Left kidney (tissue), 2 donors: ENCODE data around the gene ADARB1. TPM values are rescaled to one million over a fixed set of nuclear protein-coding genes. Genes with fewer than 3 reads are reported as not detected.

Experiments used
- DNase-seq: peaks from one replicate; pipeline ENCODE4 v3.0.0-alpha.2; 2013
- polyA plus RNA-seq: library from polyadenylated mRNA; unstranded; fragments of 120-200 nt; gene quantifications from one replicate; pipeline ENCODE4 v1.2.1, GENCODE V29; 2013; ENCODE audit not compliant: insufficient read length

ADARB1 gene
- polyA plus RNA-seq, 1 donor, result 18.3 TPM

DNA sequence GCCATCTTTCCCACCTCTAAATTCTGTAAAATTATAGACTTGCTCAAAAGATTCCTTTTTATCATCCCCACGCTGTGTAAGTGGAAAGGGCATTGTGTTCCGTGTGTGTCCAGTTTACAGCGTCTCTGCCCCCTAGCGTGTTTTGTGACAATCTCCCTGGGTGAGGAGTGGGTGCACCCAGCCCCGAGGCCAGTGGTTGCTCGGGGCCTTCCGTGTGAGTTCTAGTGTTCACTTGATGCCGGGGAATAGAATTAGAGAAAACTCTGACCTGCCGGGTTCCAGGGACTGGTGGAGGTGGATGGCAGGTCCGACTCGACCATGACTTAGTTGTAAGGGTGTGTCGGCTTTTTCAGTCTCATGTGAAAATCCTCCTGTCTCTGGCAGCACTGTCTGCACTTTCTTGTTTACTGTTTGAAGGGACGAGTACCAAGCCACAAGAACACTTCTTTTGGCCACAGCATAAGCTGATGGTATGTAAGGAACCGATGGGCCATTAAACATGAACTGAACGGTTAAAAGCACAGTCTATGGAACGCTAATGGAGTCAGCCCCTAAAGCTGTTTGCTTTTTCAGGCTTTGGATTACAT, 151.5 kb downstream of the ADARB1 start:
- DNase-seq, result no peak

DNA sequence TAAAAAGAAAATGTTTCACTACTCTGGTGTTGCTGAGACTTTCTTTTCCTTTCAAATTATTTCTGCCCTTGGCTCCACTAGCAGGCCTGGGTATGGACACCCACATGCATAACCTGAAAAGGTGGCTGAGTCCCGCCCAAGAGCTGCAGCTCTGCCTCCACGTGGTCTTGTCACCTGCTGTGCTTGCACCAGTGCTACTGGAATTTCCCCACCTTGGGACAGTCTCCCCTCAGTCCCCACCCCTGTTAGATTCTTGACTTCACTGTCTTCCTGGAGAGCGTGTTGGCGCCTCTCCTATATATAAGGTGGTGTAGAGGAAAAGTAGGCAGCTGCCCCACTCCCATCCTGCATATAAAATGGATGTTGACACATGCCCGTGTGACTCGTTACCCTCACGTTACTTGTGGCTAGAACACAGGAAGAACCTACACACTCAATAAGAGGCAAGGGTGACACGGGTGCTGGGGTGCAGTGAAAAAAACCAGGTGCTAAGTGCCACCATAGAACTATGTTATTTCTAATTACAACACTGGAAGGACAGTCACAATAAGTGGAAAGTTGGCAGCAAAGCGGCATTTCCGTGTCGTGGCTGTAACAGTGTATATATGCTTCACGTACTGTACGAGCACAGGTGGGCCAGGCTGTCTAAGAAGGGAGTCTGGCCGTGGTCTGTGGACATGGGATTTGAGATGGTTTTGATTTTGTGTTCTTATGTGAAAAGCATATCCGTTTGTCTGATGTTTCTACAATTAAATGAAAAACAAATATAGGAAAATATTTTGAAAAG, 152.4 kb downstream of the ADARB1 start:
- DNase-seq, result no peak

DNA sequence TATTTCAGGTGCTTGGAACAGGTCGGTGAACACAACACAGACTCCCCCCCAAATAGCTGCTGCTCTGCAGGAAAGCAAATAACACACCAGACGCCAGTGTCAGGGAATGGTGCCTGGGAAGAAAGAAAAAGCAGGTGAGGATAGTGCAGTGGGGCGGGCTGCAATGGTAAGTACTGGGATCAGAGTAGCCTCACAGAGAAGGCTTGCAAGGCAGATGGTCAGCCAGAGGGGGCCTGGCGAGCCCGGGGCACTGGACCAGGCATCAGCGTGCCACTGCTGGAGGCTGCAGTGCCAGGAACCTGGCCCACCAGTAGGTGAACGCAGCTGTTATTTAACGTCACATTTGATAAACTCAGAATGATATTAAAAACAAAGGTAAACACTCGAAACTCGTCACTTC, 153.4 kb downstream of the ADARB1 start:
- no peak for DNase-seq

DNA sequence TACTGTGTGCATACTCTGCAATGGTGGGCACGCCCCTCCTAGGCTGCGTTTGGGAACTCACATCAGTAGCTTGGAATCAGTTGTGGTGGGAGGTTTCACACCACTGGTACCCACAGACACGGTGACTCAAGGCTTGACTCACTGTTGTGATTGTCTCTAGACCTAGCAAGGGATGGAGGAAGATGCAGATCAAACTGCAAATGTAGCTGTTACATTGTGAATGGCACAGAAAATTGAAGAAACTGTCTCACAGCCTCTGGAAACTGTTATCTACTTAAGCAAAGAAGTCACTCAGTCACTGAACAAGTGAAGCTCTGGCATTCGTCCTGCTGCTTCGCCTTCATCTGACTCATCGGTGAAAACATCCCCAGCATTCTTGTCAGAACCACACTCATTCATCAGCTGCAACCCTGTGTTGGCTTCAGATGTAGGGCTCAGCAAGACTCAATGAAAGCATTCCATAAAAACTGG, 153.8 kb downstream of the ADARB1 start:
- DNase-seq, result no peak

DNA sequence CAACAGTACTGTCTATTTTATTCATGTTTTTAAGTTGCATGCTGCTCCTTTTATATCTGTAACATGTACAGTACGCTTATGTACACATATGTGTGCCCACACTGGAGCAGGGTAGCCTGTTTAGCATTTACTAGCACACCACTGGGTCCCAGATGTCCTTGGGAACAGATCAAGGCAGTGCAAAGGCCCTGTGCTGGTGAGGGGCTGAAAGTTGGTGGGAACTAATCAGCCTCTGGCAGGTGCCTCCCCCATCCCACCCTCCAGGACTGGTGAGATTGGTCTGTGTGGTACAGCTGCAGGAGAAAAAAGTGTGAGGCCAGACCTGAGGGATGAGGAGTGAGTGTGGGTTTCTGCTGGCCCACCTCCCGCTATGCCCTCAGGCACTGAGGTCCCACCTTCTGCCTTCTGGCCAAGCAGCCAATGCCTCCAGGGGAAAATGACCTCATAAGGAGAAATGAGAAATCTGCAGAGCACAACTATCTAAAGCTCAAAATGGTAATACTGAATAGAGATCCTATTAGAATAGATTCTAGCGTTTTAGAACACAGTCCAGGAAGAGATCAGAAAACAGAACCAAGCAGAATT, 154.4 kb downstream of the ADARB1 start:
- no peak for DNase-seq

DNA sequence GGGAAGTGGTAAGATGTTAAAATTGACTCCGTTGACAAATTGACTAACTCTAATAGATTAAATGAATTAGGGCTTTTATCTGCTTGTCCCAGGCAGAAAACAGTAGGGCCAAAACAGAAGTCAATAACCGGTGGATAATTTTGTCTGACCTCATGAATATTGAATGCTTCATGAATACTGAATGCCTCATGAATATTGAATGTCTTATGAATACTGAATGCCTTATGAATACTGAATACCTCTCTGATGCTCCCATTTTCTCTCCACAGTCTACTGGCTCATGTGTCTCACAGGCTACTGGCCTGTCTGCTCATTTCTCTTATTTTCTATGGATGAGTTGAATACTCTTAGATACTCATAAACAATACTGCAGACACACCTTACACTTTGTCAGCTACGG, 157.3 kb downstream of the ADARB1 start:
- no peak for DNase-seq

DNA sequence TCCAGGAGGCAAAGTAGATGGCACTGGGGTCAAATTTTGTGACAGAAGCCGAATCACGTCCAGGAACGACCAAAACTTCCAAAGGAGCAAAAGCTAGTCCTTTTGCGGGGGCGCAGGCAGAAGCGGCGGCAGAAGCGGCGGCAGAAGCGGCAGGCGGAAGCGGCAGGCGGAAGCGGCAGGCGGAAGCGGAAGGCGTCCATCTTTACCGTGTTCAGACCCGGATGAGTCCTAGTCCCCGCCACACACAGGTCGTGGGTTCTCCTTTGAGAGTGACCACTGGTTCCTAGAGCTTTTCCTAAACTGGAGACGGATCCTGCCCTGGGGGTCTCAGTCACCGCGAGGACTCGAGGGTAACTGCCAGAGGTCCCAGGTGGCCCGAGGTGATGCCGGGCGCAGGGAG, 159.7 kb downstream of the ADARB1 start:
- no peak for DNase-seq

DNA sequence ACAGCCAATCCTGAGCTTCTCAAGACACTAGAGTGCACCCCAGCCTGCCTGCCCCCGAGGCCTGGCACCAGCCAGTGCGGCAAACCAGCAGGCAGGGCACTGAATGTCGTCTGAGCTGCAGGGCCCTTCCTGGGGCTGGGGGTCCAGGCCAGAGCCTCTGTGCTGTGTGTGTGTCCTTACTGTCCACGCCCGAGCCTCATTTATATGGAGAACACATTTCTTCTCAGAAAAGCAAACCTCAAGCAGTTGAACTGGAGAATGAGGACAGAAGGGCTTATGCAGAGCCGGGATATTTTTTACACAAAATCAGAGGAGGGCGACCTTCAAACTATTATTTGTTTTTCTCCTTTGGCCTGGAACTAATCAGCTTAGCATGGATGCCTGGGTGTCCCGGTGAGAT, 160.6 kb downstream of the ADARB1 start:
- DNase-seq, result no peak

DNA sequence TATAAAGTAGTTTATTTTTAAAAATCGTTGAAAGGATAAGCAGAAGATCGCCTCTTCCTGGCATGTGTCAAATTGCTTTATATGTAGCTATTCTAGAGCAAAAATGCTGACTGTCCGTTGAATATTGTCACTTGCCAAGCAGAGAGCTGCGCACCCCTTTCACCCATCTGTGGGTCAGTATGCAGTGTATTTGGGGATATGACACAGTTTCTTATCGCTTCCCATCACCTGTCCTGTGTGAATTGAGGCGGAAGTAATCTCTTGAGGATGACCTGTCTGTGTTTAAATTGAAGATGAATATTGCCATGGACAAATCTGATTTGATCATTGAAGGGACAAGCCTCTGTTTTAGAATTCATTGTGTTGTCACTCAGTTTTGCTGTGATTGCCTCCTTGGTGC, 161.1 kb downstream of the ADARB1 start:
- no peak for DNase-seq

DNA sequence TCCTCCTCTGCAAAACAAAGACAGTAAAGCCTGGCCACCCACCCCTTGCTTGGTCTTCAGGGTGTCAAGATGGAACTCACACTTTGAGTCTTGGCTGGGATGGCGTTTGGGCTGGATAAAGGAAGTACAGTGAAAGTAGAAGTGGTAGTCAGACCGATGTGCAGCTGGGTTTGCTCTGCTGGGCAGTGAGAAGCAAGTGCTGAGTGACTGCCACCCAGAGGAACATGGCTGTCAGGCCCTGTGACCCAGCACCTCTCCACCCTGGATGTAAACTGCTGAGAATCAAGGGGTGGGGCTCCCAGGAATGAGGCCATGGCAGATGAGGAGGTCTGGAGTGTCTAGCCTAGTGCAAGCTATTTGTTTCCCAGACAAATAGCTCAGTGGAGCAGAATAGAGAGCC, 162.1 kb downstream of the ADARB1 start:
- DNase-seq, result no peak

DNA sequence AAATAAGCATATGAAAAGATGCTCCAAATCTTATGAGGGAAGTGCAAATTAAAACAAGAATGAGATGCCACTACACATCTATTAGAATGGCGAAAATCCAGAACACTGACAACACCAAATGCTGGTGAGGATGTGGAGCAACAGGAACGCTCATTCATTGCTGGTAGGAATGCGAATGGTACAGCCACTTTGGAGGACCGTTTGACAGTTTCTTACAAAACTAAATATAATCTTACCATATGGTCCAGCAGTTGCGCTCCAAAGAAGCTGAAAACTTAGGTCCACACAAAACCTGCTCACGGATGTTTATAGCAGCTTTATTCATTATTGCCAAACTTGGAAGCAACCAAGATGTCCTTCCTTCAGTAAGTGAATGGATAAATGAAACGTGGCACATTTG, 163.0 kb downstream of the ADARB1 start:
- no peak for DNase-seq

DNA sequence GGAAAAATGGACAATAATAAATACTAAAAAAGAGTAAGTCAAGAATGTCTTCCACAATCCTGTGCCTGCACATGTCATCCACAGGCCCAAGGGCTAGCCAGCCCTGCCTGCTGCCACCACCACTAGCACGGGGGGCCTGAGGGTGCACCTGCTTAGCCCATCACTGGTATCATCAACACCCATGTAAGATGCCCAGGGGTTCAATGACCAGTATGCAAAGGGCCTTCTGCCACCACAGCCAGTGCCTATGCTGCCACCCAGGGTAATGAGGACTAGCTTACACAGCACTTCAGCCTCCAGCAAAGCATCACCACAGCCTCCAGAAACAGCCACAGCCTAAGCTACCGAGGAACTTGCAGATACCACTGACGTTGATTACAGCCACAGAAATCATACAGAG, 167.0 kb downstream of the ADARB1 start:
- DNase-seq, result no peak

DNA sequence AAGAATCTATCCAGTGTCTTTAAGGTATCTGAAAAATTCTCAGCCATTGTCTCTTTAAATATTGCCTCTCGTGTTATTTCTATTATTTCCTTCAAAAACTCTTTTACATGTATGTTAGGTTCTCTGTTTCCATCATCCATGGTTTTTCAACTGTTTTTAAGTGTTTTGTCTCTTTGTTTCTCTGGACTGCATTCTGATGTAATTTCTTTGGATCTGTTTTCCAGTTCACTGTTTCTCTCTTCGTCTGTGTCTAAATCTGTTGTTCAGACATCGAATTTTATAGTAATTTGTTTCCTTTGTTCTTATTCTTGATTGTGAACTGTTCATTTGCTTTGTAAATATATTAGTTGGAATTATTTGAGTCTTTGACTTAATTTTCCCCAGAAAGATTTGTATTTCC, 169.2 kb downstream of the ADARB1 start:
- DNase-seq, result no peak

DNA sequence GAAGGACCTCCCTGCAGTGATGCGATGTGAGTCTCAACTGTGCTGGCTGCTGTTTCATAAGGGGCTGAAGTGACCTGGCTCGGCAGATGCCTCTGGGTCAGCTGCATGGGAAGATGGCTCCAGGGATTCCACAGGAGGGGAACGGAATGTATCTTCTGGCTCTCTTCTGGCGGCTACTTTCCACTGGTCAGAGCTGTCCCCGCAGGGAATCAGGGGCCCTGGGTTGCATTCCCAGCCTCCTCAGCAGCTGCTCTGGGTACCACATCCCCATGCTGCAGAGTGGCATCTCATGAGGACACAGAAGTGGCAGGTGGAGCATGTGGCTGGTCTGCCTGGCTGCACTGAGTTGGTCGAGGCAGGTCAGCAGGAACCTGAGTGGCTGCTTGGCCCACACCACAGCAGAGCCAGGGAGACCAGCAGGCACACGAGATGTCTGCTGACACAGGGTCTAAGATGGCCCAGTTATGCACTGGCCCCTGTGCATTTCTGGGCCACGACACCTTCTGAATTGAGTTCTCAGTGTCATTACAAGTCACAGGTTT, 170.5 kb downstream of the ADARB1 start:
- DNase-seq, result no peak

DNA sequence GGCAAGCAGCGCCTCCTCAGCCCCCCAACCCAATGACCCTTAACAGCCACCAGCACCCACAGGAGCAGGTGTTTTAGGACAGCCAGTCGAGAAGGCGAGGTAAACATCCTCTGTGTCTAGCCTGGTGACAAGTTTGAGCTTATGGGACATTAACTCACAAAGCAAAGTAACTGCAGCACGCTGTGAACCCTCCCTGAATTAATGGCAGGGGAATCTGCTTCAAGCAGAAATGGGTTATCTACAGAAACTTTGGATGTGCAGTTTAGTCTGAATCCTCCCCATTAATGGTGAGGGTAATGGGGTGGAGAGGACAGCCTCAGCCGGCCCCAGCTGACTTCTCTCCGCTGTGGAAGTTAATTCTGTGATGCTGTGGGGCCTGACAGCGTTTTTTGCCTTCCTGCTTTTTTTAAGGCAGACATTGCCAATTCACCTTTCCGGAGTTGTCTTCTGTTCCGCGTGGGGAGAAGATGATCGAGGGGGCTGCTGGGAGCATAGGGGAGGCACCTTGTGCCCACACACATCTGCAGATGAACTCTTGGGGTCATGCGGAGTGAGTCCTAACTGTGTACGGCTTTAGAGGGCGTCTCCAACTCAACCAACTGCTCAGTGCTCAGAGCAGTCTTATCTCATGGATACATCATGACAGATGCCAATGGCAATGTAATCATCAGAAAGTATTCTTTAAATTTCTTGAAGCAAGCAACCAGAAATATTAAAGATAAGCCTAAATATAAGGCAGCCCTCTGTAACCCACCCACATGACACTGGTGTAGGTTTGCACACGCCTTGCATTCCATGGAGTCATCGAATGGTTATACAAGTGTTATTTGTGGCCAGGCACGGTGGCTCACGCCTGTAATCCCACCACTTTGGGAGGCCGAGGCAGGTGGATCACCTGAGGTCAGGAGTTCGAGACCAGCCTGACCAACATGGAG, 172.3 kb downstream of the ADARB1 start:
- DNase-seq, result no peak

DNA sequence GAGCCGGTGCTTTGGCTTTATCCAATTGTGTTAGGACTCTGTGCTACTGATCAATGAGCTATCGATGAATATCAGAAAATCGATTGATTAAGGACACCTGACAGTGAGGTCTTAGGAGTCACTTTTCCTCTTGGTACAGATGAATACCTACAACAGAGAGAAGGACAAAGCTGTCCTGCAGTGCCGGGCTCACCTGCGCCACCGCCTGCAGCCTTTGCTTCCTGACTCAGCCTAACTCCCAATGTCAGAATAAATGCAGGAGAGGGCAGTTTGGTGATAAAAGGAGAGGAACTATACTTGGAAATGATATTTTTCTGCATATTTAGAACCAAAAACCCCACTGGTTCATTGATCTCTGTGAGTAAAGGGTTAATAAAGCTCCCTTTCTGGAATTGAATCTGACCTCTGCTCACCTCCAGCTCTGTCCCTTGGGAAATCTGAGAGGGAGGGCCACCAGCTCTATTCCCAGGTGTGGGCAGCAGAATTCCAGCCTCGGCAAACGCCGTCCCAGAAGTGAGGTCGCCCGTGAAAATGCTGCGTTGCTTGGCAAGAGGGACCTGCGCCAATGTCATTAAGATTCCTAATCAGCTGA, 174.0 kb downstream of the ADARB1 start:
- DNase-seq, result no peak

DNA sequence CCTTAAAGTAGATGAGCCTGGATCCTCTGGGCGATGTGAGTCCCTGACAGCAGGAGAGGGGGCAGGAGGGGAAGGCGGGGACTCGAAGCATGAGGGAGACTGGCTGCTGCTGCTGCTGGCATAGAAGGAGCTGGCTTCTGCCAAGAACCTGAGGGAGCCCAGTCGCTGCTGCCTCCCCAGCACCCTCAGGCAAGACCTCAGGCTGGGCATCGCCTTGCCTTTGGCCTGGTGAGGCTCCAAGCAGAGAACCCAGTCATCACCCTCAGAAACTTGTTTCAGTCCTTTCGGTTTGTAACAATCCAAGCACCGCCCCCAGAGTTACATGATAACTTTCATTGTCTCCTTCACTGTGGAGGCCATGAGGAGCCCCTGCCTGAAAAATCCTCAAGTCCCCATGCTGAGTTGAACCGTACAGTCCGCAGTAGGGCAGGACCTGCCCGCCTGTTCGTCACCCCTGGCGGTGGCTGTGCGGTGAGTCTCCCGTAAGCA, 174.6 kb downstream of the ADARB1 start:
- DNase-seq, result peak; percentile 22

DNA sequence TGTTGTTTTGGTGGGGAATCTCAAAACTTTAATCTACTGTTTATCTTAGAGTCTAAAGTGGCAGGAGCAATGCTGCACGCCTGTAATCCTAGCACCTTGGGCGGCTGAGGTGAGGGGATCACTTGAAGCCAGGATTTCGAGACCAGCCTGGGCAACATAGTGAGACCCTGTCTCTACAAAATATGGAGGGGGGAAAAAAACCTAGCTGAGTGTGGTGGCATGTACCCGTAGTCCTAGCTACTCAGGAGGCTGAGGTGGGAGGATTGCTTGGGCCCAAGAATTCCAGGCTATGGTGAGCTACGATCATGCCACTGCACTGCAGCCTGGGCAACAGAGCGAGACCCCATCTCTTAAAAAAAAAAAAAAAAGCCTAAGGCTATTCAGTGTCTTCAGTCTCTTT, 175.2 kb downstream of the ADARB1 start:
- no peak for DNase-seq

DNA sequence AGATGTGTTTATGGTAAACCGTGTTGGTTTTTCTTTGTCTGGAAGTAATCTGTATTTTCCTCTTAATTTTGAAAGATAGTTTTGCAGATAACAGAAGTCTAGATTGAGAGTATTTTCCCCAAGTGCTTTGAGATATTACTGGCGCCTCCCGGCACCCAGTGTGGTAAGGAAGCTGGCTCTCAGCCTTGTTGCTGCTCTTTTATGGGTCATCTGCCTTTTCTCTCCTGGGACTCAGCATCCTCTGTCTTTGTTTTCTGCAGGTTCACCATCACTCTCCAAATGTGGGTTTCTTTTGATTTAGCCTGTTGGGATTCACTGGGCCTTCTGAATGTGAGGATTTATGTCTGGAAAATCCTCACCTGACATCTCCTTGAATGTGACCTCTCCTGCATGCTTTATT, 175.9 kb downstream of the ADARB1 start:
- no peak for DNase-seq

DNA sequence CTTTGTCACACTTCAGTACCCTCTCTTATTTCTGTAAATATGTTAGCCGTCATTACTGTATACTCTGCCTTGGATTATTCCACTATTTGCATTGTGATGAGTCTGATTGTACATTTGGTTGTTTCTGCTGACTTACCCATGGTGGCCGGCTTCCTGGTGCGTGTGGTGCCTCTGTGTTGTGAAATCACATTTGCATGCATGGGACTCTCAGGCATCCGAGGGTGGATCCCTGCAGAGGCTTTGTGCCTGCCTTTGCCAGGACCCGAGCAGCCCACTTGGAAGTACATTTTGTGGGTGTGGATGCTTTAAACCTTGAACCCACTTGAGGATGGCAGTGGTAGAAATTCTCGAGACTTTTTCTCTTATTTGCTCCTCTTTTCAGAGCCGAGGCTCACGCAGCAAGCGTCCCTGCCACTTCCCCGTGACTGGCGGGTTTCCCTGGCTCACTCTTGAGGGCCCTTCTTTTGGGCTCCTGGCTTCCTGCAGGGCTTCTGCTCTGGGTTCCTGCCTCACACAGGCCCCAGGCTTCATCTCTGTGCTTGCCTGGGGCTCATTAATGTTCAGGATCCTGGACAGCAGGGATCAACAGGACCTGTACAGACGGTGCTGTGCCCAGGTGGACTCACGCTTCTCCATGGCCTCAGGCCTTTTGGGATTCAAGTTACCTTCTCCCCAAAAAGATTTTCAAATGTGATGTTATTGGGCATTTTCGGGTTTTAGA, 176.7 kb downstream of the ADARB1 start:
- no peak for DNase-seq
